Measurements from ENCODE around the gene ALDH1B1.
A peak's percentile ranks its signal among the peaks of the same experiment; 100 is the strongest.
"Not testable (repeated sequence)": the region's sequence is repeated elsewhere in the genome, so short reads cannot be mapped to it uniquely, and the experiment has no call there.

The ALDH1B1 gene

DNA sequence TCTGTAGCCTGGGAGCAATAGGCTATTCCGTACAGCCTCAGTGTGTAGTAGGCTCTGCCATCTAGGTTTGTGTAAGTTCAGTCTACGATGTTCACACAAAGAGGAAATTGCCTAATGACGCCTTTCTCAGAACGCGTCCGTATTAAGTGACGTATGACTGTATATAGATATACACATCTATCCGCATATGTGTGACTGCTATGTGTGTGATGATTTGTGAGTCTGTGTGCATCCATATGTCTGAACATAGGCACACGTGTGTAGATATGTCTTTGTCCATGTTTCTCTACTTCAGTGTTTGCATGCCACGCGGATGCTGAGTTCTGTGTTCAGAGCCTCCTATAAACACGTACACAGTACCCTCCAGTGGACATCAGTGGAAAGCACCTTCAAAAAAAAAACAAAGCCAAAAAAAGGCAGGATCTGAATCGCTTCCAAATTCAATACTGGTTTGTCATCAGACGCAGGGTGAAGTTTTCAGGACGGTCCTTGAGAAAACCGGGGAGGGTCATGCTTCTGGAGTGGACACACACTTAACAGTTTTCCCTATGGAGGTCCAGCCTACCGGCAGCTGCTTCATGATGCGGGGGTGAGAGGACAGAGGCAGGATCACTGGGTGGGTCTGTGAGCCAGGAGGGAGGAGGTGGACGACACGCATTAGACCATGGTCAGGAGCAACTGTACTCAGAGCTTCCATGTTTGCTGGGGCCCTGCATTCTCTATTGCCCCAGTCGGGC lies 29.5 kb upstream of the ALDH1B1 start:
- DNase-seq, result peak in 2 of 6 experiments; percentile 34 to 39

GRCh38 chr9:38363589-38363925 lies 28.9 kb upstream of the ALDH1B1 start:
- no peak for DNase-seq

DNA sequence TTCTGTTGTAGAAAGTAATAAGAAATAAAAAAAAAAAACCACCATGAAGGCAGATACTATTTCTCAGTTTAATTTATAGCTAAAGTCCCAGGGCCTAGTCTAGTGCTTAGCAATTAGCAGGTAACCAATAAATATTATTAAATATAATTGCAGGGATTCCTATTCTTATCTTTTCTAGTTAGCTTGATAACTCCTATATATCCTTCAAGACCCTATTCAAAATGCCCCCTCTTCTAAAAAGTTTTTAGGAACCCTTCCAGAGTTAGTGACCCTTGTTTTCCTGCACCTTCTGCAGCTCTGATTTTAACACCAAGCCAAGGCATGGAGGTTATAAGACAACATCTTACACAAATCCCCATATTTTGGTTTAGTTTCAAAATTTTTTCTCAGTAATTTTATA lies 24.6 kb upstream of the ALDH1B1 start:
- DNase-seq, result no peak

GRCh38 chr9:38368731-38369130 lies 23.8 kb upstream of the ALDH1B1 start:
- no peak for DNase-seq

- no peak for DNase-seq
These were observed 22.3 kb upstream of the ALDH1B1 start for GRCh38 chr9:38370176-38370575.

DNA sequence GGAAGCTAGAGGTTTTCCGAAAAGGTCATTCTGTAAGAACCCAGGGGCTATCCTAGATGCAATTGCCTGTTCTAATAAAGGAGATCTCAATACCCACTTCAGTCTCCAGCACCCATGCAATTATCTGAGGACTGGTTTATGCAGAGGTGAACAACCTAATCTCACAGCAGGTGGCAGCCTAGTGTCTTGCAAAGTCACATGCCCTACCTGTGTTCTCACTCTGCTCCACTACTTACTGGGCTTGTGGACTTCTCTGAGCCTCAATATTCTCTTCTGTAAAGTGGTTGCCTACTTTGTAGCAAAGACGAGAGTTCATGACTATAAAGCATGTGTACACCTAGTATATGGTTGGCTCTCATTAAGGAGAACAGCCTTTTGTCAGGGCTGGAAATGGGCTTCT lies 21.0 kb upstream of the ALDH1B1 start:
- DNase-seq, result peak in 3 of 6 experiments; percentile 12 to 23 (median 13)

GRCh38 chr9:38372762-38373619 lies 19.5 kb upstream of the ALDH1B1 start:
- DNase-seq, result no peak

- DNase-seq, result no peak
These were observed 18.8 kb upstream of the ALDH1B1 start for GRCh38 chr9:38373679-38374078.

DNA sequence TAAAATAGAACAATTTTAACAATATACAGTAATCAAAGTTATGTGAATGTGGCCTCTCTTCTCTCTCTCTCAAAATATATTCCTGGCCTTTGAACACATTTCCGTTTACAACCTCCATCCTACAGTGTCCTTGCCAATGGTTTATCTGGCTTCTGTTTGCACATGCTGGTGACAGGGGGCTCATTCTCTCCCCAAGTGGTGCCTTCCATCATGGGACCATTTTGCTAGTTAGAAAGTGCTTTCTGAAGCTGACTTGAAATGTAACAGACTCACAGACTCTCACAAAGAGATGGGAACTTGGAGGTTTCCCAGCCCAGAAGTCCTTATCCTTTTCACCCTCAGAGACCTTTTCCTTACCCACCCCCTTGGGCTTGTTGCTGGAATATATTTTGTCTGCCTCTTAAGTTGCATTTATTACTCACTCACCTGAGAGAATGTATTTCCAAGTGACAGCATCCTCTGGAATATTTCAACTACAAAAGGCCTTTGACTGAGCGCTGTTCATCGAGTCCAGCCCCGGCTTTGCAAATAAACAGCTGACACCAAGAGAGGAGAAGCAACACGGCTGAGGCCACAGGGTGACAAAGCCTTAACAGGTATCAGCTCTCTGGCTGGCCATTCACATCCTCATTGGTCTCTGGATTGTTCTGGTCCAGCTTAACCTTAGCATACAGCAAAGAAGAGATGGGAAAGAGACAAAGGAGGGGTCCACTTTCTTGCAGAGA lies 17.5 kb upstream of the ALDH1B1 start:
- no peak for DNase-seq

GRCh38 chr9:38375572-38375963 lies 16.9 kb upstream of the ALDH1B1 start:
- no peak for DNase-seq

DNA sequence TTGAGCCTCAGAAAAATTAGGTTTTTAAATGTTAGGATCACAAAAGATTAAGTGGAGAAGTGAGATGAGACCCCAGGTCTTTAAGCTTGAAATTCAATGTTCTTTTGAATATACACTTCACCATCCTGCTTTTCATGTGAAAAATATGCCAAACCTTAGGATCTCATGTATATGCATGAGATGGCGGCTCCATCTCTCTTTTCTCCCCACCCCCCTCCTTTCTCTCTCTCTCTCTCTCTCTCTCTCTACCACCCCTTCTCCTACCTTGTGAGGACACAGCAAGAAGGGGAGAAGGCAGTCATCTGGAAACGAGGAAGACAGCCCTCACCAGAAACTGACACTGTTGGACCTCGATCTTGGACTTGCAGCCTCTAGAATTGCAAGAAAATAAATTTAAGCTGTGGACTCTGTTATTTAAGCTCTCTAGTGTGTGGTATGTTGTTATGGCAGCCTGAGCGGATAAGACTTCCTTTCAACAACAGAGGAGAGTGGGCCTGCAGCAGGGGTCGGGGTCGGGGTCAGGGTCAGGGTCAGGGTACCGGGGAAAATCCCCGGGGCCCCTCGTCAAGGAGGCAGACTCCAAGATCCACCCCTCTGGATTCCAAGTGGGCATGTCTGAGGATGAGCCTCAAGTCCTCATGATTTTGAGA lies 16.4 kb upstream of the ALDH1B1 start:
- DNase-seq, result no peak

DNA sequence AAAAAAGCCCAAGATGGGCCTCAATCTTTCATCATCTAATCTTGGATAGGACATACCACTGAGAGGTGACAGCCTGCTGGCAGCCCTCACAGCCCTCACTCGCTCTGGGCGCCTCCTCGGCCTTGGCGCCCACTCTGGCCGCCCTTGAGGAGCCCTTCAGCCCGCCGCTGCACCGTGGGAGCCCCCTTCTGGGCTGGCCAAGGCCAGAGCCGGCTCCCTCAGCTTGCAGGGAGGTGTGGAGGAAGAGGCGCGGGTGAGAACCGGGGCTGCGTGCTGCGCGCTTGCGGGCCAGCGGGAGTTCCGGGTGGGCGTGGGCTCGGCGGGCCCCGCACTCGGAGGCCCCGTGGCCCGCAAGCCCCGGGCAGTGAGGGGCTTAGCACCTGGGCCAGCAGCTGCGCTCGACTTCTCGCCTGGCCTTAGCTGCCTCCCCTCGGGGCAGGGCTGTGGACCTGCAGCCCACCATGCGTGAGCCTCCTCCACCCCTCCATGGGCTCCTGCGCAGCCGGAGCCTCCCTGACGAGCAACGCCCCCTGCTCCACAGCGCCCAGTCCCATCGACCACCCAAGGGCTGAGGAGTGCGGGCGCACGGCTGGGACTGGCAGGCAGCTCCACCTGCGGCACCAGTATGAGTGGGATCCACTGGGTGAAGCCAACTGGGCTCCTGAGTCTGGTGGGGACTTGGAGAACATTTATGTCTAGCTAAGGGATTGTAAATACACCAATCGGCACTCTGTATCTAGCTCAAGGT lies 15.0 kb upstream of the ALDH1B1 start:
- DNase-seq, result not testable (repeated sequence)

DNA sequence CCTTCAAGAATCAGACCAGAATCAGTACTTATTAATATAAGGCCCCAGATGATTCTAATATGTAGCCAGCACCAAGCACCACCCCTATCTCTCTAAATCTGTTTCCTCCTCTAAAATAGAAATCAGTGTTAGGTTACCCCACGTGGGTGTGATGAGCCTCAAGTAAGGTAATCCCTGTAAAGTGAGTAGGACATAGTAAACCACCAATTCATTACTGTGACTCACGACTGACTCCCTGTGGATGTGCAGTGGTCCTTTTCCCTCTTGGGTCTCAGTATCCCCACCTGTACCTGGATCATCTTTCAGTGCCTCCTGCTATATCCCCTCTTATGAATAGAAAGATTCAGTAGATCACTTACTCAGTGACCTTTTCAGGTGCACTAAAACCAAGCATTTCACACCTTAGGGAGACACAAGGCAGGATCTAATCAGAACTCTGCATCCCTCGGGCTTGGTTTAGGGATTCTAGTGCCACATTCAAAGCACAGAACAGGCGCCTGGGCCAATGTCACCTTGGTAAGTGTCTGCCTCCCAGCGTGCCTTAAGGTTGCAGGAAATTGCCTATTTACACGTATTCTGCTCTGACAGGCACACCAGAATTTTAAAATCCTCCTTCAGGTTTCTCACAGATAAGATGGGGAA lies 12.2 kb upstream of the ALDH1B1 start:
- no peak for DNase-seq

DNA sequence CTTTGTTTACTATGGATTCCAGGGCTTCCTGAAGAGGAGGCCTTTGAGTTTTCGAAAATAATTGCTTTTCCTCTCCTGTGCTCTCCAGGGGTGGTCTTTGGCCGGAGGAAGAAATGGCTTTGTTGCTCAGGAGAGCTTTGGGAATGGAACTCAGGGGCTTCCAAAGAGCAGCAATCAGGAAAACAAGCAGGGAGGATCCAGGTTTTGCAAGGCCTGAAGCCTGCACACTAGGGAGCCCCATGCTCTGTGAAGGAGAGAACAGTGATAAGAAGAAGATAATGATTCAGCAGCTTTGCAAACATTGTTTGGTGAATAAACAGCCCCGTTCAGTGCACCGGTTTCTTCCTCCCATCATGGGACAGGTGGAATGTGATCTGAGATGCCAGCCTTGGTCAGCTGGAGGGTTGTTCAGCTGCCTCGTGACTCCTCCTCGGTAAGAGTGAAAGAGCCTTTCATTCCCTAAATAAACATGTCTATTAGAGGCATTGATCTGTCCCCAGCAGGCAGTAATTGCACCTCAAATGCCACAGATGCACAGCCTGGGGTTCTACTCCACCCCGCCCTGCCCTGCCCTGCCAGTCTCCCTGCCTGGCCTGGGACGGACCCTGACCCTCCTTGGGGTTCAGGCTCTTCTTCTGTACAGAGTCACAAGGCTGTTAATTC lies 11.5 kb upstream of the ALDH1B1 start:
- DNase-seq, result no peak

DNA sequence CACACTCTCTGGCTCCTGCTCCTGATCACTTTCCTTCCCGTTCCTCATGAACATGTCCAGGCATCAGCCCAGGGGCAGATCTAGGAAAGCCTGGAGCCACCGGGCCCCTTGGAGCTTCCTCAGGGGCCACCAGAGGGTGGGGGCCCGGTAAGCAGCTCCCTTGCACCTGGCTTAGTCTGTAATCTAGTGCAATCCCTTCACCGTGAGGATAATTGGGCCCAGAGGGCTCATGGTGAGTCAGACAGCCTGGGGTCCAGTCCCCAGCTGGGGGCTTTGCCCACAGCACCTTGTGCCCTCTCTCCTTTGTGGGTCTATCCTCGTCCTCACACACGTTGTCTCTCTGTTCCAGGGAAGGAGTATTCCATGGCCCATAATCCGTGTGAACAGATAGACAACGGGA lies 10.4 kb upstream of the ALDH1B1 start:
- no peak for DNase-seq

- no peak for DNase-seq
These were observed 7.3 kb upstream of the ALDH1B1 start for GRCh38 chr9:38384990-38385848.

GRCh38 chr9:38385896-38386295 lies 6.6 kb upstream of the ALDH1B1 start:
- no peak for DNase-seq

- no peak for DNase-seq
These were observed 6.1 kb upstream of the ALDH1B1 start for GRCh38 chr9:38386319-38386895.

DNA sequence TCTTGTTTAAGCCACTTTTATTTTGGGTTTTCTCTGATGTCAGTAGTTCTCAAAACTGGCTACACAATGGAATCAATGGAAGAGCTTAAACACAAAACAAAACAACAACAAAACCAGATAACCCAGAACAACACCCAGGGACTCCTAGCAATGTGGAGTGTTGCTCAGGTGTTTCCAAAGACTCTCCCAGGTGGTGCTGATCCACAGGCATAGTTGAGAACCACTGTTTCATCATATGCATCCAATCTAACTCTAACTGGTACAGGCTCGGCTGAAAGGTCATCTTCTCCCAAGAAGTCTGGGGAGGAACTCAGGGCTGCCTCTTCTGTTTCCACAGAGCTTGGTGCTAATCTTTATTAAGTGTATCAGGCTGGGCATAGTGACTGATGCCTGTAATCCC lies 5.4 kb upstream of the ALDH1B1 start:
- no peak for DNase-seq

GRCh38 chr9:38387751-38388150 lies 4.8 kb upstream of the ALDH1B1 start:
- no peak for DNase-seq
